PFSK-1 (cell line): ENCODE measurements around the gene MYO7B.

Experiments
- FOXP2 ChIP-seq: optimal IDR thresholded peaks from 2 replicates; pipeline ENCODE3; 2011; ENCODE audit warnings: borderline replicate concordance, control low read depth, inconsistent platforms; ENCODE audit not compliant: insufficient read depth; ENCODE audit errors: extremely low read length, extremely low read depth
- POLR2AphosphoS5 ChIP-seq: IDR thresholded peaks from 2 replicates; pipeline ENCODE4 v1.6.1; 2012; ENCODE audit warnings: low read depth, mild to moderate bottlenecking, control low read depth, low read length, moderate library complexity
- REST ChIP-seq, 2 experiments: IDR thresholded peaks; 2 replicates each; pipeline versions ENCODE4 v1.6.1 to v1.8.0; 2011 to 2012; ENCODE audit warnings: low read depth in 2 of 2, low read length in 2 of 2, control low read depth in 1 of 2, inconsistent platforms in 1 of 2, mild to moderate bottlenecking in 1 of 2, moderate library complexity in 1 of 2; ENCODE audit not compliant: insufficient read depth in 1 of 2
- SIN3A ChIP-seq: IDR thresholded peaks from 2 replicates; pipeline ENCODE4 v1.6.1; 2012; ENCODE audit warnings: mild to moderate bottlenecking, low read length, moderate library complexity, borderline replicate concordance; ENCODE audit not compliant: insufficient read depth
- TAF1 ChIP-seq: IDR thresholded peaks from 2 replicates; pipeline ENCODE4 v1.6.1; 2012; ENCODE audit warnings: low read length, control low read depth, borderline replicate concordance; ENCODE audit not compliant: insufficient read depth

- TF ChIP-seq POLR2AphosphoS5 (no peak), REST (IDR thresholded peaks at IDR 0.05; ENCODE audit: insufficient read depth in 1 of 2, low read depth in 2 of 2, low read length in 2 of 2) (no peak), FOXP2 (no peak), SIN3A (no peak), TAF1 (no peak)
Observed at GRCh38 chr2:127607399-127607908, 72.0 kb downstream of the MYO7B start.
